Tibial artery (tissue), 4 donors: ENCODE measurements around the gene IL20RA.

Experiments
- DNase-seq, 2 donors: peaks; one replicate each; pipeline ENCODE4 v3.0.0-alpha.2; 2019
- H3K27ac ChIP-seq, 2 donors: fragments of 200-600 bp; sonication (generic) in 1 of 2; 1 replicate in 1 of 2; 2 replicates in 1 of 2; pipeline ENCODE4 v1.5.1; 2018 to 2019; ENCODE audit warnings: mild to moderate bottlenecking in 1 of 2
- H3K27me3 ChIP-seq, 2 donors: fragments of 200-600 bp; sonication (generic) in 1 of 2; one replicate each; pipeline versions ENCODE4 v1.5.1 to v1.6.0; 2016 to 2019
- H3K36me3 ChIP-seq, 3 donors: fragments of 200-600 bp; sonication (generic) in 2 of 3; one replicate each; pipeline ENCODE4 v1.5.1; 2016 to 2019; ENCODE audit warnings: mild to moderate bottlenecking in 2 of 3
- H3K4me1 ChIP-seq, 4 donors: fragments of 200-600 bp; sonication (generic) in 2 of 4; 1 replicate in 3 of 4; 2 replicates in 1 of 4; pipeline ENCODE4 v1.5.1; 2016 to 2019
- H3K4me3 ChIP-seq, 2 donors: fragments of 200-600 bp; sonication (generic) in 1 of 2; 1 replicate in 1 of 2; 2 replicates in 1 of 2; pipeline ENCODE4 v1.5.1; 2018 to 2019; ENCODE audit warnings: mild to moderate bottlenecking in 2 of 2
- H3K9me3 ChIP-seq, 3 donors: fragments of 200-600 bp; sonication (generic) in 1 of 3; one replicate each; pipeline ENCODE4 v1.5.1; 2016 to 2019
- CTCF ChIP-seq, 2 experiments: fragments of 200-600 bp in 1 of 2; fragments of 450-650 bp in 1 of 2; IDR thresholded peaks; one replicate each; pipeline ENCODE4 v1.5.1; 2017 to 2019; ENCODE audit warnings: antibody characterized with exemption in 2 of 2, mild to moderate bottlenecking in 1 of 2, moderate library complexity in 1 of 2
- intact Hi-C: fragments of 100-400 bp; cut with DNase I; formaldehyde crosslinking; loops from one replicate; pipeline ENCODE4 v1.15.0; 2023; ENCODE audit warnings: low total_unique reads

IL20RA gene

DNA sequence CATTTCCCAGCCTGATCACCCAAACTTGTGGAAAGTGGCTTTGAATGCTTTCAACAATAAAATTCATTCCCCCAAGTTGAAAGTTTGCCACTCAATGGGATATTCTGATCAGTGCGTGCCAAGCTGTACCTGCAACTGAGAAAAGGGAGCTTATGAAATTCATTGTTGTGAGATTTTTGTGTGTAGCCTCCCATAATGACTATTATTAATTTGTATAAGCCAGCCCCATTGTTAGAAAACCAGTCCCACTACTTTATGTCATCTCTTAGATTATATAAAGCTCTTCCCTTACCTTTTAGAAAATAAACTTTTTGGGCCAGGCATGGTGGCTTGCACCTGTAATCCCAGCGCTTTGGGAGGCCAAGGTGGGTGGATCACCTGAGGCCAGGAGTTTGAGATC lies 15.9 kb downstream of the IL20RA start:
- Histone ChIP-seq H3K36me3 (no peaks in the 10 kb centered on the region), H3K4me3 (no peak overlapping the region), H3K4me1 (no peaks in the 10 kb centered on the region), H3K27ac (no peak overlapping the region), H3K27me3 (no peaks in the 10 kb centered on the region), H3K9me3 (no peaks in the 10 kb centered on the region)
- no peak for DNase-seq
- TF ChIP-seq CTCF (IDR thresholded peaks at IDR 0.05) = no peak
- intact Hi-C loops = no loop called here

DNA sequence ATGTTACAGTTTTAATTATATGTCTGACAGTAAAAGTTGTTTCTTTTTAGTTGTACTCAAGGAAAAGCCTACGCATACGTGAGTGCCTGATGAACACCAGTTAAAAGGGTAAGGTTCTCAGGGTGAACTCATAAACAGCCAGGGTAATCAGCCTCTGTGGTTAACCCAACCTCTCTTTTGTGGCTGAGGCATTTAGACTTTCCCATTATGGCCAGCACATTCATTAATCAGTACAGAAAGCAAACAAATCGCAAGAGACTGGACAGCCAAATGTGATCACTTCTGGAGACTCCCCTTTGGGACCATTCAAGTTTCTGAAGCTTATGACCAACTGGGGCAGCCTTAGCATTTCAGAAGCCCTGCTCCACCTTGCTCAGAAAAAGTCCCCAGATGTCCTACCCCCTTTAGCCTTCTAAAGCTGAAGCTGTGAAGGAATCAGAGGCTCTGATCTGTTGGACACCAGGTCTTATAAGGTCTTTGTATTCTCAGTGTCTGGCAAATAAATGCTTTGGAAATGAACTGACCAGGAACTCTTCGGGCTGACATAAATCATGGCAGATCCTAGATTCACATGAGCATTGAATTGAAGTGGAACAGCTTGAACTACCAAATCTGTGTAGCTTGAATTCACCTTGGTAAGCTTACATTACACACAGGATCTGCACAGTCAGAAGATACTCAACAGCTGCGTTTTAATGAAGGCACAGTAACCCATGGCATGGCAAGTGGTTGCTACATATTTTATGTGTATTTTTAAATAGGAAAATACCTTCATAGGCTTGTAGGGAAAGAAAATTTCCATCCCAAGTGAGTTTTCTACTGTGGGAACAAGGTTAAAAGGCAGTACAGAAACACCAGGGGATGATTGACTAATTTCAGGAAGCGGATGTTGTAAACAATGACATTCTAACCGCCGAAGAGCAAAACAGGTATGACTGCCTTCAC lies 18.7 kb downstream of the IL20RA start:
- Histone ChIP-seq H3K27ac (no peak overlapping the region), H3K36me3 (no peaks in the 10 kb centered on the region), H3K27me3 (no peaks in the 10 kb centered on the region), H3K4me1 (no peaks in the 10 kb centered on the region), H3K4me3 (no peak overlapping the region), H3K9me3 (no peaks in the 10 kb centered on the region)
- no peak for DNase-seq
- intact Hi-C loops = no loop called here
- no peak for TF ChIP-seq CTCF (IDR thresholded peaks at IDR 0.05)

DNA sequence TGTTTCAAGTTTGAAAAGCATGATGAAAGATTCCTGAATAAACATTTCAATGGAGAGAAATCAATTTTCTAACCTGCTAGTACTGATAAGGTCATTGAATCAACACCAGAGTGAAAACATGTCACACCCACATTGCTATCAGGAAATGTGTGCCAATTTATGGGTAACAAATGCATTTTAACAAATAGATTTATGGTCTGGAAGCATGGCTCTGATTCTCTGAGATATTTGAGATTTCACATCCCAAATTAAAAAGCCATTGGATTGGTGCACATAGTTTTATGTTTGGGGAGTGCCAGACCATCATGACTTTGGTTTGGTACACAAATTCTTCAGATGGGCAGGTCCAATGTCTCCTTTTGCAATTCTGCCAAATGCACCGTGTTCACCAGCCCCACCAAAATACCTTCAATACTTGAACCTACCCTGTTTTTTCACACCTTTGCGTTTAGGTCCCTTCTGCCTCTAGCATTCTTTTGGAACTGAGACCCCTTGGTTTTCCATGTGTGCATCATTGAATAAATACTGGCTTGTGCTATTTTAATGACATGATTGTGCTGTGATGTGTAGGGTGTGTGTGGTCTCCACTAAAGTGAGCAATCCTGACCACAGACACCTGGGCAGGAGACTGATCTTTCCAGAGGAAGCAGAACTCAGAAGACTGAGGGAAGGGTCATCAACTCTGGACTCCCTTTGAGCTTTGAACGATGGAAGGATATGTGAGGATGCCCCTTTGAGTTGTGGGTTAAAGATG lies 20.4 kb downstream of the IL20RA start:
- no peak overlapping the region for H3K27ac ChIP-seq
- no peaks in the 10 kb centered on the region for H3K36me3 ChIP-seq
- H3K9me3 ChIP-seq = no peaks in the 10 kb centered on the region
- DNase-seq = no peak
- H3K4me3 ChIP-seq = no peak overlapping the region
- TF ChIP-seq CTCF (IDR thresholded peaks at IDR 0.05) = no peak
- no peaks in the 10 kb centered on the region for H3K4me1 ChIP-seq
- H3K27me3 ChIP-seq = no peaks in the 10 kb centered on the region
- intact Hi-C loops = no loop called here

- intact Hi-C loops = no loop called here
- TF ChIP-seq CTCF (IDR thresholded peaks at IDR 0.05) = no peak
- Histone ChIP-seq H3K27ac (no peak overlapping the region), H3K36me3 (no peaks in the 10 kb centered on the region), H3K27me3 (peaks cover 0 to 3% of the 10 kb centered on the region in 2 donors), H3K9me3 (no peaks in the 10 kb centered on the region), H3K4me3 (no peak overlapping the region), H3K4me1 (no peaks in the 10 kb centered on the region)
- no peak for DNase-seq
Measured at GRCh38 chr6:137020776-137021175, 24.0 kb downstream of the IL20RA start.

DNA sequence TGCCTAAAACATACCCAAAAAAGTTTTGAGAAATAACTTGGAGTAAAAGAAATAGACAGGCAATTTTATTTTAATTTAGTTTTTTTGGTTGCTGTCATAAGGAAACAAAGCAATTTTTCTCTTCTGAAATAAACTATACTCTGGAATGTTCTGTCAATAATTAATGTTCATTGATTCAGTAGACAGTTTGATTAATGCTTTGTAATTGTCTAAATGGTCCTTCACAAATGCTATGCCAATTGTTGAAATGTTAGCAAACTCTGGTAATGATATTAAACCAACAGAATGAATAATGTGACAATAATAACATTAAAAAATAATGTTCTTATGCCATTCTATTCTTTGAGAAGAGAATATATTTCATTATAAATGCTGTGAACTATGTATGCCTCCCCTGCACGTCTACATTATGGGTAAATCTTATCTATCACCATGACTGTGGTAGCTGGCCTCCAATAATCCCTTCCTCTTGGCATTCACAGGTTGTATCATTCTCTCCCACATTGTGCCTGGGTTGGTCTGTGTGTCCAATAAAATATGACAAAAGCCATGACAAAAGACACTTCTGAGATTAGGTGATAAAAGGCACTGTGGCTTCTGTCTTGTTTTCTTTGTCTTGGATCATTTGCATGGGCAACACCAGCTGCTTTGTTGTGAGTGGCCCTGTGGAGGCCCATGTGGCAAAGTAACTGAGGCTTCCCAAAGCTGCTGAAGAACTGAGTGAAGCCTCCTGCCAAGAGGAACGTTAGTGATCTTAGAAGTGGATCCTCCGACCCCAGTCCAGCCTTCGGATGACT lies 25.1 kb downstream of the IL20RA start:
- TF ChIP-seq CTCF (IDR thresholded peaks at IDR 0.05) = no peak
- DNase-seq = no peak
- Histone ChIP-seq H3K27ac (no peak overlapping the region), H3K36me3 (no peaks in the 10 kb centered on the region), H3K9me3 (no peaks in the 10 kb centered on the region), H3K4me3 (no peak overlapping the region), H3K4me1 (no peaks in the 10 kb centered on the region), H3K27me3 (peaks cover 0 to 3% of the 10 kb centered on the region in 2 donors)
- intact Hi-C loops = no loop called here
